Measurements from ENCODE around the gene KCNJ16.

DNA sequence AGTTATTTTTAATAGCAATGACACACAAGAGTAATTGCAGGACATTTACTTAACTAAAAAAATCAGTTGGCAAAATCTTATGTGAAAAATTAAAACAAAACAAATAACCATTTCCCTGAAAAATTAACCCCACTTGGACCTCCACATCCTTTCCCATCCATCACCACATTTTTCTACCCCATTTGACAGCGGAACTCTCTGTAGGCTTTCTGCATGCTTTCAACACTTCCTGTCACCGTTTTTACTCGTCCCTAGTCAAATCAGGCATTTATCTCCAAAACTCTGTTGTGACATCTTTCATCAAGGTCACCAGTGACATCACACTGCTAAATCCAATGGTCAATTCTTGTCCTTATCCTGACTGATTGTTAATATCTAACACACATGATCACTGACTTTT, 27.5 kb downstream of the KCNJ16 start:
- no peak for TF ChIP-seq EZH2phosphoT487 (IDR thresholded peaks at IDR 0.05; ENCODE audit: borderline replicate concordance, low read length)
- TF ChIP-seq, protein P1, sequence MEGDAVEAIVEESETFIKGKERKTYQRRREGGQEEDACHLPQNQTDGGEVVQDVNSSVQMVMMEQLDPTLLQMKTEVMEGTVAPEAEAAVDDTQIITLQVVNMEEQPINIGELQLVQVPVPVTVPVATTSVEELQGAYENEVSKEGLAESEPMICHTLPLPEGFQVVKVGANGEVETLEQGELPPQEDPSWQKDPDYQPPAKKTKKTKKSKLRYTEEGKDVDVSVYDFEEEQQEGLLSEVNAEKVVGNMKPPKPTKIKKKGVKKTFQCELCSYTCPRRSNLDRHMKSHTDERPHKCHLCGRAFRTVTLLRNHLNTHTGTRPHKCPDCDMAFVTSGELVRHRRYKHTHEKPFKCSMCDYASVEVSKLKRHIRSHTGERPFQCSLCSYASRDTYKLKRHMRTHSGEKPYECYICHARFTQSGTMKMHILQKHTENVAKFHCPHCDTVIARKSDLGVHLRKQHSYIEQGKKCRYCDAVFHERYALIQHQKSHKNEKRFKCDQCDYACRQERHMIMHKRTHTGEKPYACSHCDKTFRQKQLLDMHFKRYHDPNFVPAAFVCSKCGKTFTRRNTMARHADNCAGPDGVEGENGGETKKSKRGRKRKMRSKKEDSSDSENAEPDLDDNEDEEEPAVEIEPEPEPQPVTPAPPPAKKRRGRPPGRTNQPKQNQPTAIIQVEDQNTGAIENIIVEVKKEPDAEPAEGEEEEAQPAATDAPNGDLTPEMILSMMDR (IDR thresholded peaks at IDR 0.05; ENCODE audit: low read depth, low read length, poor library complexity, severe bottlenecking): no peak
